GM21723 (cell line): ENCODE results near the gene KMT2B.
"Not testable (repeated sequence)": the region's sequence is repeated elsewhere in the genome, so short reads cannot be mapped to it uniquely, and the experiment has no call there.

ENCODE experiments used
- ATAC-seq: cut with Tn5 transposase; IDR thresholded peaks from one replicate; pipeline ENCODE4 v1.9.1; 2021; ENCODE audit warnings: mild to moderate bottlenecking, moderate library complexity; ENCODE audit not compliant: unreplicated experiment

Gene KMT2B

GRCh38 chr19:35756377-35757230 lies 38.8 kb downstream of the KMT2B start, which contains the start of gene HSPB6:
Gene HSPB6, minus strand, starts transcription at chr19:35757029. Its CDS starts 21 bp downstream, at chr19:35757008.
- ATAC-seq: no peak

GRCh38 chr19:35757231-35757748 lies 39.5 kb downstream of the KMT2B start:
- ATAC-seq: no peak

GRCh38 chr19:35757749-35758608 lies 40.2 kb downstream of the KMT2B start, which contains the start of gene PROSER3:
Gene PROSER3, plus strand, starts transcription at chr19:35758176. Its CDS starts 40 bp downstream, at chr19:35758216.
- peak; percentile 91 for ATAC-seq

GRCh38 chr19:35759697-35760096 lies 41.9 kb downstream of the KMT2B start:
- no peak for ATAC-seq

GRCh38 chr19:35760711-35761349 lies 43.0 kb downstream of the KMT2B start:
- ATAC-seq: no peak

GRCh38 chr19:35764432-35765315 lies 46.9 kb downstream of the KMT2B start:
- ATAC-seq: no peak

GRCh38 chr19:35766571-35767104 lies 48.8 kb downstream of the KMT2B start:
- ATAC-seq: no peak

GRCh38 chr19:35767288-35768081 lies 49.7 kb downstream of the KMT2B start:
- no peak for ATAC-seq

GRCh38 chr19:35768082-35768421 lies 50.2 kb downstream of the KMT2B start:
- no peak for ATAC-seq

- ATAC-seq: not testable (repeated sequence)
These were observed 54.6 kb downstream of the KMT2B start for GRCh38 chr19:35772362-35772761.

GRCh38 chr19:35773020-35773806 lies 55.4 kb downstream of the KMT2B start:
- no peak for ATAC-seq

GRCh38 chr19:35774274-35775045 lies 56.7 kb downstream of the KMT2B start:
- no peak for ATAC-seq

GRCh38 chr19:35775046-35775297 lies 57.2 kb downstream of the KMT2B start:
- no peak for ATAC-seq

GRCh38 chr19:35775298-35776101 lies 57.7 kb downstream of the KMT2B start, which contains the start of gene ARHGAP33:
Gene ARHGAP33, plus strand, starts transcription at chr19:35775564. Its CDS starts 95 bp downstream, at chr19:35775659.
- ATAC-seq: peak; percentile 90

GRCh38 chr19:35776102-35776788 lies 58.4 kb downstream of the KMT2B start:
- ATAC-seq: no peak
